SU-DHL-6 (cell line): ENCODE results near the gene THBS3.
"Not testable (repeated sequence)": the region's sequence is repeated elsewhere in the genome, so short reads cannot be mapped to it uniquely, and the experiment has no call there.

Experiments
- H2AFZ ChIP-seq: fragments of 200-600 bp; sonication (generic); 2 replicates; pipeline ENCODE4 v1.6.1; 2014; ENCODE audit warnings: low read depth, mild to moderate bottlenecking, moderate library complexity, mixed read lengths, antibody characterized with exemption, low read length; ENCODE audit not compliant: severe bottlenecking
- H3F3A ChIP-seq: fragments of 200-600 bp; shearing (Covaris generic); 2 replicates; pipeline ENCODE4 v1.6.0; 2016; ENCODE audit warnings: antibody characterized with exemption, mild to moderate bottlenecking; ENCODE audit not compliant: insufficient read depth
- H3K27ac ChIP-seq: fragments of 200-600 bp; sonication (generic); 2 replicates; pipeline ENCODE4 v1.5.1; 2016; ENCODE audit warnings: low read depth, mild to moderate bottlenecking, low read length, moderate library complexity, mixed read lengths
- H3K27me3 ChIP-seq: fragments of 200-600 bp; sonication (generic), shearing (Covaris generic); 2 replicates; pipeline ENCODE4 v1.6.0; 2014; ENCODE audit warnings: mild to moderate bottlenecking, low read length
- H3K36me3 ChIP-seq: fragments of 200-600 bp; sonication (generic); 2 replicates; pipeline ENCODE4 v1.6.1; 2014; ENCODE audit warnings: mild to moderate bottlenecking, low read length, mixed read lengths
- H3K4me2 ChIP-seq: fragments of 300-600, 200-600 bp; shearing (Covaris generic), sonication (generic); 2 replicates; pipeline ENCODE4 v1.6.0; 2014; ENCODE audit warnings: low read length, low read depth, mild to moderate bottlenecking; ENCODE audit not compliant: poor library complexity, severe bottlenecking
- H3K4me3 ChIP-seq: fragments of 200-600 bp; sonication (generic); 2 replicates; pipeline ENCODE4 v1.5.1; 2014; ENCODE audit warnings: antibody characterized with exemption, low read length, mild to moderate bottlenecking, mixed read lengths; ENCODE audit not compliant: insufficient read depth, poor library complexity, severe bottlenecking
- H3K79me2 ChIP-seq: fragments of 200-600 bp; sonication (generic); 2 replicates; pipeline ENCODE4 v1.6.1; 2014; ENCODE audit warnings: mild to moderate bottlenecking, low read length, moderate library complexity; ENCODE audit not compliant: insufficient read depth
- H3K9ac ChIP-seq: fragments of 200-600 bp; sonication (generic); 2 replicates; pipeline ENCODE4 v1.7.0; 2014; ENCODE audit warnings: mild to moderate bottlenecking, low read length
- H3K9me2 ChIP-seq: fragments of 200-600 bp; sonication (generic); replicated peaks from 2 replicates; pipeline ENCODE4 v1.6.1; 2014; ENCODE audit warnings: low read length; ENCODE audit not compliant: insufficient read depth
- H3K9me3 ChIP-seq: fragments of 200-600 bp; sonication (generic); 2 replicates; pipeline ENCODE4 v1.6.1; 2014; ENCODE audit warnings: low read length, mixed read lengths; ENCODE audit not compliant: insufficient read depth
- H4K20me1 ChIP-seq: fragments of 200-600 bp; sonication (generic); 2 replicates; pipeline ENCODE4 v1.6.1; 2014; ENCODE audit warnings: low read depth, mild to moderate bottlenecking, antibody characterized with exemption, low read length, moderate library complexity, mixed read lengths
- CTCF ChIP-seq: fragments of 200-600 bp; sonication (generic); IDR thresholded peaks from one replicate; pipeline ENCODE4 v1.5.1; 2017; ENCODE audit warnings: antibody characterized with exemption, mild to moderate bottlenecking, low read length, moderate library complexity; ENCODE audit not compliant: insufficient read depth, poor library complexity, severe bottlenecking
- EZH2phosphoT487 ChIP-seq: fragments of 200-600 bp; sonication (generic), shearing (Covaris generic); conservative IDR thresholded peaks from 2 replicates; pipeline ENCODE4 v1.6.1; 2018; ENCODE audit warnings: mild to moderate bottlenecking, antibody characterized with exemption, low read length, moderate library complexity, mixed read lengths

The THBS3 gene

GRCh38 chr1:155160128-155160527 lies 47.6 kb downstream of the THBS3 start:
- H3K79me2 ChIP-seq = no peaks in the 10 kb centered on the region
- H3K9me2 ChIP-seq = no peaks in the 10 kb centered on the region
- H3K9me3 ChIP-seq = no peaks in the 10 kb centered on the region
- H3K36me3 ChIP-seq = no peaks in the 10 kb centered on the region
- no peak overlapping the region for H3K27ac ChIP-seq
- TF ChIP-seq CTCF (no peak), EZH2phosphoT487 (no peak)
- no peaks in the 10 kb centered on the region for H4K20me1 ChIP-seq
- no peak overlapping the region for H3K9ac ChIP-seq
- H3F3A ChIP-seq = no peaks in the 10 kb centered on the region
- H3K27me3 ChIP-seq = no peaks in the 10 kb centered on the region
- no peak overlapping the region for H2AFZ ChIP-seq
- H3K4me2 ChIP-seq = no peak overlapping the region
- no peak overlapping the region for H3K4me3 ChIP-seq

GRCh38 chr1:155158991-155159390 lies 48.7 kb downstream of the THBS3 start:
- no peak overlapping the region for H3K4me3 ChIP-seq
- no peak overlapping the region for H2AFZ ChIP-seq
- no peaks in the 10 kb centered on the region for H3K9me3 ChIP-seq
- H3F3A ChIP-seq = no peaks in the 10 kb centered on the region
- no peak overlapping the region for H3K27ac ChIP-seq
- no peaks in the 10 kb centered on the region for H3K79me2 ChIP-seq
- no peaks in the 10 kb centered on the region for H3K27me3 ChIP-seq
- H4K20me1 ChIP-seq = no peaks in the 10 kb centered on the region
- H3K9ac ChIP-seq = no peak overlapping the region
- no peak overlapping the region for H3K4me2 ChIP-seq
- TF ChIP-seq CTCF (no peak), EZH2phosphoT487 (no peak)
- H3K9me2 ChIP-seq = no peaks in the 10 kb centered on the region
- H3K36me3 ChIP-seq = no peaks in the 10 kb centered on the region

GRCh38 chr1:155155996-155156643 lies 51.6 kb downstream of the THBS3 start:
- not testable (repeated sequence) for H3K27ac ChIP-seq, H3K4me2 ChIP-seq, H3F3A ChIP-seq, H3K4me3 ChIP-seq, H3K79me2 ChIP-seq, H3K9me3 ChIP-seq, H3K9me2 ChIP-seq, H2AFZ ChIP-seq, H3K27me3 ChIP-seq, H3K9ac ChIP-seq, H3K36me3 ChIP-seq, H4K20me1 ChIP-seq
